A549 (cell line): ENCODE results near the gene PORCN.

ENCODE experiments used
- ESRRA ChIP-seq: fragments of 150-350 bp; IDR thresholded peaks from 2 replicates; pipeline ENCODE4 v1.6.1; 2014; ENCODE audit warnings: mild to moderate bottlenecking, low read length, borderline replicate concordance
- FOSB ChIP-seq: fragments of 250-450 bp; sonication (Bioruptor Pico); IDR thresholded peaks from 2 replicates; pipeline ENCODE4 v1.5.0; 2020; ENCODE audit warnings: mild to moderate bottlenecking, moderate library complexity
- POLR2A ChIP-seq: IDR thresholded peaks from 2 replicates; pipeline ENCODE4 v1.6.1; 2012; ENCODE audit warnings: mild to moderate bottlenecking, low read length
- RNF2 ChIP-seq: fragments of 200-600 bp; sonication (generic); IDR thresholded peaks from 2 replicates; pipeline ENCODE4 v1.6.1; 2016; ENCODE audit warnings: low read depth, mild to moderate bottlenecking, antibody characterized with exemption, moderate library complexity, borderline replicate concordance
- SMC3 ChIP-seq: fragments of >200 bp; sonication (Bioruptor Twin); formaldehyde crosslinking; IDR thresholded peaks from 3 replicates; pipeline ENCODE4 v1.6.1; 2018; ENCODE audit warnings: inconsistent platforms
- ZC3H11A ChIP-seq: fragments of 450-650 bp; IDR thresholded peaks from 2 replicates; pipeline ENCODE4 v1.6.1; 2014; ENCODE audit warnings: antibody characterized with exemption, mild to moderate bottlenecking
- TF ChIP-seq, protein P1 (sequence below): fragments of >200 bp; sonication (Bioruptor Twin); formaldehyde crosslinking; IDR thresholded peaks from 3 replicates; pipeline ENCODE4 v1.5.1; 2016
- TF ChIP-seq, protein P2 (sequence below): fragments of 250-450 bp; sonication (Bioruptor Pico); IDR thresholded peaks from 2 replicates; pipeline ENCODE4 v1.5.0; 2020; ENCODE audit warnings: low read depth, mild to moderate bottlenecking, moderate library complexity
- TF ChIP-seq, protein P3 (sequence below): fragments of 200-600 bp; sonication (generic); IDR thresholded peaks from 2 replicates; pipeline ENCODE4 v1.6.1; 2016; ENCODE audit warnings: antibody characterized with exemption, mild to moderate bottlenecking, moderate library complexity

DNA sequence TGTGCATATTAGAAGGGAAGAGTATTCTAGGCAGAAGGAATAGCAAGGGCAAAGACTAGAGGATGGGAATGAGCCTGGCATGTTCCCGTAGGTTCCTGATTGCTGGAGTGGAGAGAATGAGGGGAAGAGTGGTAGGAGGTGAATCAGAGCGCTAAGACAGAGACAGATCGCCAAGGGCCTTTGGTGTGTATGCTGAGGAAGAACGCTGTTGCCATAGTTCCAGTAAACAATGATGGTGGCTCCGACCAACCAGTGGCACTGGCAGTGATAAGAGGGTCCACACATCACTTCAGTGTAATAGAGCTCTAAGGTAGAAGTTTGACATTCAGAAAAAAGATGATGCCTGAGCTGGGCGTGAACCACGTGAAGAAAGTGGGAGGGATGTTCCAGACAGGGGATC lies 31.7 kb downstream of the PORCN start:
- no peak for TF ChIP-seq FOSB
- no peak for TF ChIP-seq ZC3H11A
- TF ChIP-seq, protein P1, sequence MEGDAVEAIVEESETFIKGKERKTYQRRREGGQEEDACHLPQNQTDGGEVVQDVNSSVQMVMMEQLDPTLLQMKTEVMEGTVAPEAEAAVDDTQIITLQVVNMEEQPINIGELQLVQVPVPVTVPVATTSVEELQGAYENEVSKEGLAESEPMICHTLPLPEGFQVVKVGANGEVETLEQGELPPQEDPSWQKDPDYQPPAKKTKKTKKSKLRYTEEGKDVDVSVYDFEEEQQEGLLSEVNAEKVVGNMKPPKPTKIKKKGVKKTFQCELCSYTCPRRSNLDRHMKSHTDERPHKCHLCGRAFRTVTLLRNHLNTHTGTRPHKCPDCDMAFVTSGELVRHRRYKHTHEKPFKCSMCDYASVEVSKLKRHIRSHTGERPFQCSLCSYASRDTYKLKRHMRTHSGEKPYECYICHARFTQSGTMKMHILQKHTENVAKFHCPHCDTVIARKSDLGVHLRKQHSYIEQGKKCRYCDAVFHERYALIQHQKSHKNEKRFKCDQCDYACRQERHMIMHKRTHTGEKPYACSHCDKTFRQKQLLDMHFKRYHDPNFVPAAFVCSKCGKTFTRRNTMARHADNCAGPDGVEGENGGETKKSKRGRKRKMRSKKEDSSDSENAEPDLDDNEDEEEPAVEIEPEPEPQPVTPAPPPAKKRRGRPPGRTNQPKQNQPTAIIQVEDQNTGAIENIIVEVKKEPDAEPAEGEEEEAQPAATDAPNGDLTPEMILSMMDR = no peak
- TF ChIP-seq ESRRA = no peak
- TF ChIP-seq, protein P2, sequence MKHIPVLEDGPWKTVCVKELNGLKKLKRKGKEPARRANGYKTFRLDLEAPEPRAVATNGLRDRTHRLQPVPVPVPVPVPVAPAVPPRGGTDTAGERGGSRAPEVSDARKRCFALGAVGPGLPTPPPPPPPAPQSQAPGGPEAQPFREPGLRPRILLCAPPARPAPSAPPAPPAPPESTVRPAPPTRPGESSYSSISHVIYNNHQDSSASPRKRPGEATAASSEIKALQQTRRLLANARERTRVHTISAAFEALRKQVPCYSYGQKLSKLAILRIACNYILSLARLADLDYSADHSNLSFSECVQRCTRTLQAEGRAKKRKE (CRISPR knock-in tag) = no peak
- no peak for TF ChIP-seq POLR2A
- no peak for TF ChIP-seq RNF2
- TF ChIP-seq, protein P3, sequence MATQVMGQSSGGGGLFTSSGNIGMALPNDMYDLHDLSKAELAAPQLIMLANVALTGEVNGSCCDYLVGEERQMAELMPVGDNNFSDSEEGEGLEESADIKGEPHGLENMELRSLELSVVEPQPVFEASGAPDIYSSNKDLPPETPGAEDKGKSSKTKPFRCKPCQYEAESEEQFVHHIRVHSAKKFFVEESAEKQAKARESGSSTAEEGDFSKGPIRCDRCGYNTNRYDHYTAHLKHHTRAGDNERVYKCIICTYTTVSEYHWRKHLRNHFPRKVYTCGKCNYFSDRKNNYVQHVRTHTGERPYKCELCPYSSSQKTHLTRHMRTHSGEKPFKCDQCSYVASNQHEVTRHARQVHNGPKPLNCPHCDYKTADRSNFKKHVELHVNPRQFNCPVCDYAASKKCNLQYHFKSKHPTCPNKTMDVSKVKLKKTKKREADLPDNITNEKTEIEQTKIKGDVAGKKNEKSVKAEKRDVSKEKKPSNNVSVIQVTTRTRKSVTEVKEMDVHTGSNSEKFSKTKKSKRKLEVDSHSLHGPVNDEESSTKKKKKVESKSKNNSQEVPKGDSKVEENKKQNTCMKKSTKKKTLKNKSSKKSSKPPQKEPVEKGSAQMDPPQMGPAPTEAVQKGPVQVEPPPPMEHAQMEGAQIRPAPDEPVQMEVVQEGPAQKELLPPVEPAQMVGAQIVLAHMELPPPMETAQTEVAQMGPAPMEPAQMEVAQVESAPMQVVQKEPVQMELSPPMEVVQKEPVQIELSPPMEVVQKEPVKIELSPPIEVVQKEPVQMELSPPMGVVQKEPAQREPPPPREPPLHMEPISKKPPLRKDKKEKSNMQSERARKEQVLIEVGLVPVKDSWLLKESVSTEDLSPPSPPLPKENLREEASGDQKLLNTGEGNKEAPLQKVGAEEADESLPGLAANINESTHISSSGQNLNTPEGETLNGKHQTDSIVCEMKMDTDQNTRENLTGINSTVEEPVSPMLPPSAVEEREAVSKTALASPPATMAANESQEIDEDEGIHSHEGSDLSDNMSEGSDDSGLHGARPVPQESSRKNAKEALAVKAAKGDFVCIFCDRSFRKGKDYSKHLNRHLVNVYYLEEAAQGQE = no peak
- TF ChIP-seq SMC3 = no peak
